Mesendoderm (in vitro differentiated cells): ENCODE data around the gene XXYLT1.

Experiments
- DNase-seq: peaks from one replicate; pipeline ENCODE4 v3.0.0; 2013
- H2AK5ac ChIP-seq: 2 replicates; pipeline ENCODE4 v1.6.1; 2013; ENCODE audit warnings: low read length, inconsistent platforms
- H2BK120ac ChIP-seq: 2 replicates; pipeline ENCODE4 v1.6.1; 2013; ENCODE audit warnings: low read depth, mild to moderate bottlenecking, low read length, moderate library complexity, mixed read lengths
- H2BK15ac ChIP-seq: replicated peaks from 2 replicates; pipeline ENCODE4 v1.6.1; 2013; ENCODE audit warnings: low read depth, mild to moderate bottlenecking, moderate library complexity
- H2BK5ac ChIP-seq: 2 replicates; pipeline ENCODE4 v1.6.1; 2013; ENCODE audit warnings: low read length, inconsistent platforms
- H3K18ac ChIP-seq: 2 replicates; pipeline ENCODE4 v1.6.1; 2013; ENCODE audit warnings: mild to moderate bottlenecking, low read length, mixed read lengths
- H3K23ac ChIP-seq: one replicate; pipeline ENCODE4 v1.6.1; 2013; ENCODE audit warnings: low read length
- H3K27ac ChIP-seq: 2 replicates; pipeline ENCODE4 v1.5.1; 2013; ENCODE audit warnings: low read depth, mild to moderate bottlenecking, inconsistent platforms, low read length, moderate library complexity
- H3K27me3 ChIP-seq: 2 replicates; pipeline ENCODE4 v1.6.1; 2013; ENCODE audit warnings: low read length, control low read depth, mild to moderate bottlenecking, inconsistent platforms; ENCODE audit not compliant: insufficient read depth, poor library complexity
- H3K36me3 ChIP-seq: 2 replicates; pipeline ENCODE4 v1.6.1; 2013; ENCODE audit warnings: low read length, inconsistent platforms; ENCODE audit not compliant: control insufficient read depth, insufficient read depth
- H3K4ac ChIP-seq: one replicate; pipeline ENCODE4 v1.6.1; 2013; ENCODE audit warnings: low read depth, mild to moderate bottlenecking, low read length, moderate library complexity
- H3K4me1 ChIP-seq: 2 replicates; pipeline ENCODE4 v1.6.1; 2013; ENCODE audit warnings: low read depth, low read length, inconsistent platforms; ENCODE audit not compliant: control insufficient read depth
- H3K4me2 ChIP-seq: 2 replicates; pipeline ENCODE4 v1.6.1; 2013; ENCODE audit warnings: low read length
- H3K4me3 ChIP-seq: 2 replicates; pipeline ENCODE4 v1.5.1; 2013; ENCODE audit warnings: mild to moderate bottlenecking, low read length
- H3K56ac ChIP-seq: one replicate; pipeline ENCODE4 v1.6.1; 2013; ENCODE audit warnings: low read length
- H3K79me1 ChIP-seq: 2 replicates; pipeline ENCODE4 v1.6.1; 2013; ENCODE audit warnings: low read length, inconsistent platforms
- H3K79me2 ChIP-seq: 2 replicates; pipeline ENCODE4 v1.6.1; 2013; ENCODE audit warnings: mild to moderate bottlenecking, low read length; ENCODE audit not compliant: control insufficient read depth, insufficient read depth
- H3K9ac ChIP-seq: 2 replicates; pipeline ENCODE4 v1.6.1; 2013; ENCODE audit warnings: low read length, inconsistent platforms
- H4K5ac ChIP-seq: one replicate; pipeline ENCODE4 v1.6.1; 2013; ENCODE audit warnings: low read length
- H4K8ac ChIP-seq: one replicate; pipeline ENCODE4 v1.6.1; 2013; ENCODE audit warnings: low read depth, mild to moderate bottlenecking, control low read depth, low read length, moderate library complexity
- WGBS: extraction: QIAGEN DNeasy Blood & Tissue Kit; methylation state at CpG from one replicate; pipeline ENCODE4 v1.1.7; 2013; ENCODE audit warnings: low lambda C conversion rate, missing lambda C conversion rate; ENCODE audit not compliant: insufficient coverage; ENCODE audit errors: extremely low coverage; 5-methylcytosine and 5-hydroxymethylcytosine counted together

XXYLT1 gene

DNA sequence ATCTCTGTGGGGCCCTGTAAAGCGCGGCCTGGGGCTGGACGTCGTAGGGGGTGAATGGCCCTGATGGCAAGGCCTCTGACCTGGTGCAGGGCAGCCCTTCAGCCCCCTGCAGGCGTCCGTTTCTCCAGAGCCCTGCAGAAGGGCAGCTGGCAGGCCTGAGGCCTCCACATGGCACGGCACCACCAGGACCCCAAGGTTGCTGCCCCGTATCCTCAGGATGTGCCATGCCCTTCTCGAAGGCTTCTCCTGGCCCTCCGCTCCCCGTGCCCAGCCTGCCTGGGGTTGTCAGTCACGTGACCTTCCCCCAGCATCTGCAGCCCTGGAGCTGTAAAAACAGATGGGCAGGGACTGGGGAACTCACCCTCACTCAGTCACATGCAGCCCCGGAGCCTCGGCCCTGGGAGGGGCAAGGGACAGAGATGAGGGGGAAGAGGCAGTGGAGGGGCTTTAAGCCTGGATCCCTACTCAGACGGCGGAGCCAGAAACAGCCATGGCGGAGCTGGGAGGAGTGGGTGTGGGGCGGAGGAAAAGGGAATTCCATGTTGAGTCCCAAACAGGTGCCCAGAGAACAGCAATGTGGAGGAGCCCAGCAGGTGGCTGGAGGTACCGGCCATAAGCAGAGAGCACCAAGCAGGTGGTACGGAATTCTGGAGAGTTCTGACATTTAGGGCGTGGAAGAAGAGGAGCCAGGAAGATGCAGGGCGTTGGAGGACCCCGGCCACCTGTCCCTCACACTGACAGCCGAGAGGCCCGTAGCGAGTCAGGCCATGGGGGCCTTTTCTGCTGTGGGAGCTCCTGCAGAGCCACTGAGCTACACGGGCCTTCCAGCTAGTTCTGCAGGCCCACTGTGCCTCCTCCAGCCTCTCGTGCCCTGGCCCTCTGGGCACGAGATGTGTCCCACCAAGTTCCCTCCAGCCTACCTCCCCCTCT, 193.1 kb downstream of the XXYLT1 start:
- Histone ChIP-seq H2BK120ac (no peak overlapping the region), H2BK5ac (no peak overlapping the region), H3K36me3 (no peaks in the 10 kb centered on the region), H3K56ac (no peak overlapping the region), H3K18ac (no peak overlapping the region), H3K23ac (peak overlapping the region; percentile 50), H3K4me3 (no peak overlapping the region), H3K27me3 (no peaks in the 10 kb centered on the region), H2AK5ac (no peak overlapping the region), H3K4ac (no peak overlapping the region), H3K9ac (no peak overlapping the region), H3K79me1 (peaks cover 4% of the 10 kb centered on the region), H4K8ac (no peak overlapping the region), H3K27ac (no peak overlapping the region), H4K5ac (no peak overlapping the region), H2BK15ac (no peak overlapping the region), H3K4me2 (no peak overlapping the region), H3K79me2 (no peaks in the 10 kb centered on the region), H3K4me1 (no peaks in the 10 kb centered on the region)
- DNase-seq: no peak
- WGBS: no CpG with 5 or more reads among the region's 29 CpGs

DNA sequence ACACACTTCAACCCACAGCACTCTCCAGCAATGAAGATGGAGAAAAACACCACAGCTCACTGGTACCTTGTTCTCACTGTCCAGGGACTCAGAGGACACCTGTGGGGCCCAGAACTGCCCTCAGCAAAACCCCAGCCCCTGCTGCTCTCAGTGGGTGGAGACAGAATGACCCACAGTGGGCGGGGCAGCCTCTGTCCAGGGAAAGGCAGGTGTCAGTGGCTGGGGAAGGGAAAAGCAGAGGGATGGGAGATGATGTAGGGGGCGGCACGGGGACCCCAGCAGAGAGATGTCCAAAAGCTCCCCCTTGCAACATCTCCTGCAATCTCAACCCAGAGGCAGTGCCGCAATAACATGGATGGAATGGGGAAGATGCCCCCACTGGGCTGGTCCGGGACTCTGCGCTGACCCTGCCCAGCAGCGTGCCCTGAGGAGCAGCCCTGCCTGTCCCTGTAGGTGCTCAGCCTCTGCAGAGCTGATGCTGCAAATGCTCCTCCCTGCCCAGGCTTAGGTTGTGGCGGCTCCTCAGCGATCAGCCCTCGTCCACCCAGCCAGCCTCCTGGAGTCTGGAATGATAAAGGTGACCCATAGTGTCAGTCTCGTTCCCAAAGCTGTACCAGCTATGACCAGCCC, 193.9 kb downstream of the XXYLT1 start:
- Histone ChIP-seq H3K79me1 (peaks cover 4% of the 10 kb centered on the region), H3K4ac (no peak overlapping the region), H2BK120ac (no peak overlapping the region), H3K23ac (no peak overlapping the region), H2AK5ac (no peak overlapping the region), H3K4me1 (no peaks in the 10 kb centered on the region), H3K56ac (no peak overlapping the region), H3K27me3 (no peaks in the 10 kb centered on the region), H3K4me3 (no peak overlapping the region), H3K9ac (no peak overlapping the region), H3K36me3 (no peaks in the 10 kb centered on the region), H4K8ac (no peak overlapping the region), H3K79me2 (no peaks in the 10 kb centered on the region), H3K27ac (no peak overlapping the region), H3K18ac (no peak overlapping the region), H4K5ac (no peak overlapping the region), H2BK15ac (no peak overlapping the region), H2BK5ac (no peak overlapping the region), H3K4me2 (no peak overlapping the region)
- DNase-seq: no peak
- WGBS: no CpG with 5 or more reads among the region's 11 CpGs

- Histone ChIP-seq H3K4me3 (no peak overlapping the region), H2BK5ac (no peak overlapping the region), H2BK120ac (no peak overlapping the region), H3K4ac (no peak overlapping the region), H3K27me3 (no peaks in the 10 kb centered on the region), H3K27ac (no peak overlapping the region), H4K5ac (no peak overlapping the region), H3K4me1 (no peaks in the 10 kb centered on the region), H3K56ac (no peak overlapping the region), H3K9ac (no peak overlapping the region), H4K8ac (no peak overlapping the region), H3K23ac (no peak overlapping the region), H3K18ac (no peak overlapping the region), H3K4me2 (no peak overlapping the region), H2BK15ac (no peak overlapping the region), H3K36me3 (no peaks in the 10 kb centered on the region), H2AK5ac (no peak overlapping the region), H3K79me1 (peaks cover 4% of the 10 kb centered on the region), H3K79me2 (no peaks in the 10 kb centered on the region)
- WGBS: no CpG with 5 or more reads among the region's 35 CpGs
- no peak for DNase-seq
Observed at GRCh38 chr3:195075941-195076875, 194.8 kb downstream of the XXYLT1 start.

- Histone ChIP-seq H2AK5ac (no peak overlapping the region), H3K4ac (no peak overlapping the region), H3K79me1 (peaks cover 4% of the 10 kb centered on the region), H3K36me3 (no peaks in the 10 kb centered on the region), H4K8ac (no peak overlapping the region), H2BK5ac (no peak overlapping the region), H3K56ac (no peak overlapping the region), H3K4me1 (no peaks in the 10 kb centered on the region), H2BK120ac (no peak overlapping the region), H3K23ac (no peak overlapping the region), H3K4me2 (no peak overlapping the region), H3K9ac (no peak overlapping the region), H3K27ac (no peak overlapping the region), H3K18ac (no peak overlapping the region), H2BK15ac (no peak overlapping the region), H3K4me3 (no peak overlapping the region), H3K79me2 (no peaks in the 10 kb centered on the region), H4K5ac (no peak overlapping the region), H3K27me3 (no peaks in the 10 kb centered on the region)
- WGBS: no CpG with 5 or more reads among the region's 14 CpGs
- no peak for DNase-seq
Observed at GRCh38 chr3:195075199-195075940, 195.6 kb downstream of the XXYLT1 start.
